HG03460 (cell line): Measurements from ENCODE around the gene MUC3A.

Source experiments
- ATAC-seq: cut with Tn5 transposase; IDR thresholded peaks from one replicate; pipeline ENCODE4 v1.9.1; 2021; ENCODE audit not compliant: unreplicated experiment

Gene MUC3A

GRCh38 chr7:100944138-100944537 lies 5.2 kb upstream of the MUC3A start:
- ATAC-seq: no peak

DNA sequence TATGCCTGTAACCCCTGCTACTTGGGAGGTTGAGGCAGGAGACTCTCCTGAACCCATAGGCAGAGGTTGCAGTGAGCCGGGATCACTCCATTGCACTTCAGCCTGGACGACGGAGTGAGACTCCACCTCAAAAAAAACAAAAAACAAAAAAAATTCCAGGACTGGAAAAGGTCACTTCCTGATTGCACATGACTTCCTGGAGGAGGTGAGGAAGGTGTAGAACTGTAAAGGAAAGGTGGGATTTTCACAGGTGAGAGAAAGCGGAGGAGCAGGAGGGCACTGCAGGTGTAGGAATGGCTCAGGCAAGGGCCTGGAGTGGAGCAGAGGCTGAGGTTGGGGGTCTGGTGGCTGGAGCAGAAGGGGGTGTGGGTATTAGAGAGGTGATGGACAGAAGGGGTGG lies 3.2 kb upstream of the MUC3A start:
- ATAC-seq: no peak

- no peak for ATAC-seq
Measured at GRCh38 chr7:100946766-100947365, 2.5 kb upstream of the MUC3A start.

DNA sequence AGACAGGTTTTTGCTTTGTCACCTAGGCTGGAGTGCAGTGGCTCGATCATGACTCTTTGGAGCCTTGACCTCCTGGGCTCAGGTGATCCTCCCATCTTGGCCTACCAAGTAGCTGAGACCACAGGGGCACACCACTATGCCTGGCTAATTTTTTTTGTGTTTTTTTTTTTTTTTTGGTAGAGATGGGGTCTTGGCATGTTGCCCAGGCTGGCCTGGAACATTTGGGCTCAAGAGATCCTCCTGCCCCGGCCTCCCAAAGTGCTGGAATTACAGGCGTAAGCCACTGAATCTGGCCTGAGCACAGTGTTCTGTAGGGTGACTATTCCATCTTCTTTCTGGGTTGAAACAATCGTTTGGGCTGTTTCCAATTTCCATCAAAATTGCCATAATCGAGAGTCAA lies 1.5 kb upstream of the MUC3A start:
- no peak for ATAC-seq

DNA sequence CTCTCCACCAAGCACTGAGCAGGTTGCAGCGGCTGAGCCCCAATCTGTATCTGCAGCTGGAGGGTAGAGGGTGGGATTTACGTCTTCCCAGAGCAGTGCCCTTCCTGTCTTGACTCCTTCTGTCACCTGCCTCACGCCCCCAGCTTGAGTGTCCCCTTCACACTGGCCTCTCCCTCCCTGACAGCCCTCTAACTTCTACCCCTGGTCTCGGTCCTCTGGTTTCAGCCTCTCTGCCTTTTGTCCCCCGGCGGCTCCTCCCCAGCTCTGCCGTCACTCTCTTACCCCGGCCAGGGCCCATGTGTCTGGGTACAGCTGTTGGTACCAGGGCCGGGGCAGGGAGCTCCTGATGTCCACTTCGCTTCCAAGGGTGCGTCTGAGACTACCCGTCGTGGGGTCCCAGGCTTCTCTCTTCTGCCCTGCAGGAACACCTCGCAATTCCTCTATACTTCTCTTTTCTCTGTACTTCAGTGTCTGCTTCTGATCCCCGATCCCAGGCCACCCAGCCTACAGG lies 654 bp downstream of the MUC3A start:
- ATAC-seq: no peak

GRCh38 chr7:100951172-100951571 lies 1.8 kb downstream of the MUC3A start:
- ATAC-seq: no peak

GRCh38 chr7:100951888-100952560 lies 2.7 kb downstream of the MUC3A start:
- no peak for ATAC-seq

DNA sequence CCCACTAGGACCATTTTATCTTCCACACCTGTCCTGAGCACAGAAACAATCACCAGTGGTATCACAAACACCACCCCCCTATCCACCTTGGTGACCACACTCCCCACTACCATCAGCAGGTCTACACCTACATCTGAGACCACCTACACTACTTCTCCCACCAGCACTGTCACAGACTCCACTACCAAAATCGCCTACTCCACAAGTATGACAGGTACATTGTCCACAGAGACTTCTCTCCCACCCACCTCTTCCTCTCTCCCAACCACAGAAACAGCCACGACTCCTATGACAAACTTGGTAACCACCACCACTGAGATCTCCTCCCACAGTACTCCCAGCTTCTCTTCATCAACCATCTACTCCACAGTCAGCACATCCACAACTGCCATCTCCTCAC lies 3.3 kb downstream of the MUC3A start:
- no peak for ATAC-seq

- ATAC-seq: no peak
Measured at GRCh38 chr7:100957832-100958421, 8.6 kb downstream of the MUC3A start.

DNA sequence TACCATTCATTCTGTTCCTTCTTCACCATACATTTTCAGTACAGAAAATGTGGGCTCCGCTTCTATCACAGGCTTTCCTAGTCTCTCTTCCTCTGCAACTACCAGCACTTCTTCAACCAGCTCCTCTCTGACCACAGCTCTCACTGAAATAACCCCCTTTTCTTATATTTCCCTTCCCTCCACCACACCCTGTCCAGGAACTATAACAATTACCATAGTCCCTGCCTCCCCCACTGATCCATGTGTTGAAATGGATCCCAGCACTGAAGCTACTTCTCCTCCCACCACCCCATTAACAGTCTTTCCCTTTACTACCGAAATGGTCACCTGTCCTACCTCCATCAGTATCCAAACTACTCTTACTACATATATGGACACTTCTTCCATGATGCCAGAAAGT lies 10.6 kb downstream of the MUC3A start:
- no peak for ATAC-seq

- ATAC-seq: no peak
Measured at GRCh38 chr7:100962537-100962936, 13.2 kb downstream of the MUC3A start.

GRCh38 chr7:100963386-100963785 lies 14.1 kb downstream of the MUC3A start:
- ATAC-seq: no peak

GRCh38 chr7:100963874-100964273 lies 14.5 kb downstream of the MUC3A start:
- no peak for ATAC-seq

DNA sequence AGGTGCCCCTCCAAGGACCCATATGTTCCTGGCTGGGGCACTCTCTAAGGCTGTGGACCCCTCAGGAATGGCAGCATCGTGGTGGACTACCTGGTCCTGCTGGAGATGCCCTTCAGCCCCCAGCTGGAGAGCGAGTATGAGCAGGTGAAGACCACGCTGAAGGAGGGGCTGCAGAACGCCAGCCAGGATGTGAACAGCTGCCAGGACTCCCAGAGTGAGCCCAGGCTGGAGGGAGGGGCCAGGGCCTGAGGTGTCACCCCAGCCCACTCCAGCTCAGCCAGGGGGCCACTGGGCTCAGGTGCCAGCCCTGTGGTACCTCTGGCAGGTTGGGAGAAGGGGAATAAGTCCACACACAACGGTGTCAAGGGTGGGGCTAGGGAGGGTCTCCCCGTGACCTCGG lies 15.3 kb downstream of the MUC3A start:
- no peak for ATAC-seq

- no peak for ATAC-seq
Measured at GRCh38 chr7:100965045-100965722, 15.8 kb downstream of the MUC3A start.

DNA sequence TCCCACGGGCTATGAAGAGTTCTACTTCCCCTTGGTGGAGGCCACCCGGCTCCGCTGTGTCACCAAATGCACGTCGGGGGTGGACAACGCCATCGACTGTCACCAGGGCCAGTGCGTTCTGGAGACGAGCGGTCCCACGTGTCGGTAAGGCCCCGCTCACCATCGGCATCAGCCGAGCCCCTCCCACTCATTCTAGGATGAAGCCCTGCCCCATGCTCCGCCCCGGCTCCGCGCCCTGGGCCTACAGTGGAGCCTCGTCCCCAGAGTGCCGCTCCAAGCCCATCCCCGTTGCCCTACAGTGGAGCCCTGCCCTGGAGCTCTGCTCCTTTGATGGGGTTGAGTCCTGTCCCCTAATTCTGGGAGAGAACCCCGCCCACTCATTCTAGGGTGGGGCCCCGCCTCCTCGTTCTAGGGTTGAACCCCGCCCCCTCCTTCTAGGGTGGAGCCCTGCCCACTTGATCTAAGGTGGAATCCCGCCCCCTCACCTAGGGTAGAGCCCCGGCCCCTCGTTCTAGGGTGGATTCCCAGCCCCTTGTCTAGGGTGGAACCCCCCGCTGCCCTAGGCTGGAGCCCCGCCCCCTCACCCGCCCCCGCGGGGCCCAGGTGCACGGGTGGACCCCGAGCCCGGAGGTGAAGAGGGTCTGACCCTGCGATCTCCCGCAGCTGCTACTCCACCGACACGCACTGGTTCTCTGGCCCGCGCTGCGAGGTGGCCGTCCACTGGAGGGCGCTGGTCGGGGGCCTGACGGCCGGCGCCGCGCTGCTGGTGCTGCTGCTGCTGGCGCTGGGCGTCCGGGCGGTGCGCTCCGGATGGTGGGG lies 16.6 kb downstream of the MUC3A start:
- no peak for ATAC-seq

- no peak for ATAC-seq
Measured at GRCh38 chr7:100966542-100967291, 17.4 kb downstream of the MUC3A start.

GRCh38 chr7:100967292-100967863 lies 18.0 kb downstream of the MUC3A start:
- ATAC-seq: no peak

- no peak for ATAC-seq
Measured at GRCh38 chr7:100968031-100968430, 18.7 kb downstream of the MUC3A start.

DNA sequence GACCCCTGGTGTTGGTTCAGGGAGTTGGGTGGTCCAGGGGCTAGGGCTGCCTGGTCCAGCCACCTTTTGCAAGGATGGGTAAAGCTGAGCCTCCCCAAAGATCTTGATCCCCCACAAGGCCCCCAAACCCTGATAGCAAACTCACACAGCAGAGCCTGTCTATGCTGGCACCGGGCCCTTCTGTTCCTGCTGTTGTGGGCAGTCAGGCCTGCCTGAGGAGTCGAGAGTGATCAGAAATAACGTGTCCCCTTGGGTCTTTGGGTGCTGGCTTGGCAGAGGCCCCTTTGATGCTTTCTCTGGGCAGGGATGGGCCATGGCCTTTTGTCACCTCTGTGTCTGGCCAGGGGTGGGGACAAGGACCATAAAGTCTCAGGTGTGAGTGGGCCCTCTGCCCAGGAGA lies 19.3 kb downstream of the MUC3A start:
- ATAC-seq: no peak
